GM18502 (cell line): Measurements from ENCODE around the gene CUBN.

Experiments used
- ATAC-seq: cut with Tn5 transposase; IDR thresholded peaks from one replicate; pipeline ENCODE4 v1.9.1; 2021; ENCODE audit warnings: mild to moderate bottlenecking; ENCODE audit not compliant: unreplicated experiment, poor library complexity

Gene CUBN

DNA sequence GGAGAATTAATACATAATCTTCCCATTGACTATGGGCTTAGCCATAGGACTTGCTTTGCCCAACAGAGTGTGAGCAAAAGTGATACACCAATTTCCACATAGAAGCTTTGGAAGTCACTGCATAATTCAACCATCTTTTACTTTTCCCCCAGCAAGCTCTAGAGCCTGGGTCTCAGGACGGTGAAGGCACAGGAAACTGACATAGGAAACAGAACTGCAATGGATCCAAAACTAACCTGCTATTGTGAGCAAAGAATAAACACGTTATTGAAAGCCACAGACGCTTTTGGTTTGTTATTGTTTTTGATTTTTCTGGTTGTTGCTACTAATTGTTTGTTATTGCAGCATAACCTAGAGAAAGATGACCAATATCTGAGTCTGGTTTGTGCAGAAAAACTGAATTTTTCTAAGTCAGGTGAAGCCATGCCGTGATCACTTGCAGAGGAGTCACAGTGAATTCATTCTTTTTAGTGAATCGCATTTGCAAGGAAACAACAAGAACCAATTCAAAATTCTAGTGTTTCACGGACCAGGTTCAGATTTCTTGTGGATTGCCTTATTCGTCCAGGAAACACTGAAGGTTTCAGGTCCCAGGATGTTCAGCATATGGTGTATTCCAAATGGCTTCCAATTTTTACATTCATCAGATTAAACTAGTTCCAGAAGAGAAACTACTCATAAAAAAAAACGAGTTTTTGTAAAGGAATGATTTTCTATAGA lies 52.8 kb downstream of the CUBN start:
- ATAC-seq: no peak

DNA sequence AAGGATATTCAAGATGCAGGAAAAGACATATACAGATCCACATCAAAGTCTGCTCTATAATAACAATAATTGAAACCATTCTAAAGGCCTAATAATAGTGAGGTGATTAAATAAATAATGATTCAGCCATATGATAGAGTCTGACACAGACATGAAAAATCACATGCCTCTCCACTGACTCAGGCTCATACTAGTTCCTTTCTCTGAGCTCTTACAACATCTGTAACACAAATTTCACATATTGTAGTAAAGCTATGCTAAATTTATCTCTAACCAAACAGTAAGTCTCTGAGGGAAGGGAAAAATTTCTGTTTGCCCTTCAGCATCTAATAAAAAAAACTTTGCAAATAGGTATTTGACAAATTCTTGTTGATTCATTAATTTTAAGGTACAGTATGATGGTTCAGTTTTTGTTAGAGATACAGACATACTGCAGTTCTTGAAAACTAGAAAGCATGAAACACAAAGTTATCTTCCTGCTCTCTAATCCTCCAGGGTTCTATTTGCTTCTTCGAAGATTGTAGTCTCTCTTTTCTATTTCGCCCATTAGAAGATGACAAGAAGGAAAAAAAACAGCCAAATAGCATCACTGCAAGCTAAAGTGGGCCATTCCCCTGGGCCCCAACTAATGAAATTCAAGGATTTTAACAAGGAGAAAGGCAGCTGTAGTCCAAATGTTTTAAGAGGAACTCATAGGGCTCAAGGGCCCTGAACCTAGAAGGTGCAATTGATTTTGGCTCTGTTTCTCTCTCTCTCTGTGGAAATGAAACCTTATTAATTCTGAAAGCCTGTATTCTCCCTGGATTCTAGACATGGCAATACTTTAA lies 53.9 kb downstream of the CUBN start:
- ATAC-seq: no peak

DNA sequence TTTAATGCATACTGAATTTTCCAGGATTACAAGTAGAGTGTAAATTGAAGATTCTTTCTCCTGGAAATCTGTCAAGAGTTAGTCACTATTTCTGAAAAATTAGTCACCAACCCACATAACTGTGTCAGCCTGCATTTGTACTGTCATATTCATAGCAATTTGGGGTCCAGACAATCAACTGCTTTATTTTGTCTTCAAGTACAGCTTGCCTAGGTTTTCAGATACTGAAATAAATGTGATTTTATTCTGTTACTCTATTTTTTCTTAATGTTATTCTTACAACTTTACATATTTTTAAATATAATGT lies 55.1 kb downstream of the CUBN start:
- no peak for ATAC-seq

DNA sequence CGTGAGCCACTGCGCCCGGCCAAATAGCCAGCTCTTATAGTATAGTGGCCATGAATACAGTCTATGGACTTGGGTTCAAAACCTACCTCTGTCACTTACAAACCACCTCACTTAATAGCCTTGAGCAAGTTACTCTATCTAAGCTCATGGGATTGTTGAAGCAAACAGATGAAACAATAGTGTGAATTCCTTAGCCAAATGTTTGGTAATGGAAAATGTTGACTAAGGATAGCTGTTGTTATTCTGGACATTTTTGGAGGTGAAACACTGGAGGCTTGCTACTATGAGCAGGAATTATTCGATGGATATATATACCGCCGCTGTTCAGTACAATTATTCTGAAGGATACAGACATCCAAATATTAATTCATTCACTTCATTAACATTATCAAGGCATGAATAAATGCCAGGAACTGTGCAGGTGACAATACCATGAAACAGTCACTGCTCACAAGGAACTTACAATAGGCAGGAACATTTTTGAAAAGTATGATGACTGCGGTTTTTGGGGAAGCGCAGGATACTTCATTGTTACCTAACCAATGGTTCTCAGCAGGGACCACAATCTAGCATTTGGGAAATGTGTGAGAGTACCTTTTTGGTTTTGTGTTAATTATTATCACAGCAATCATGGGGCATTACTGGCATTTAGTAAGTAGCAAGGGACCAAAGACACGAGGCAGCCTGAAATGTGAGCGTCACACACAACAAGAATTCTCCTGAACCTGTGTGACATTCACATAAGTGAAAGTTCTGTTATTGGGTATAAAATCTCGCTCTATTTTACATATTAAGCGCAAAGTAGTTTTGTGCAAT lies 55.7 kb downstream of the CUBN start:
- ATAC-seq: no peak

DNA sequence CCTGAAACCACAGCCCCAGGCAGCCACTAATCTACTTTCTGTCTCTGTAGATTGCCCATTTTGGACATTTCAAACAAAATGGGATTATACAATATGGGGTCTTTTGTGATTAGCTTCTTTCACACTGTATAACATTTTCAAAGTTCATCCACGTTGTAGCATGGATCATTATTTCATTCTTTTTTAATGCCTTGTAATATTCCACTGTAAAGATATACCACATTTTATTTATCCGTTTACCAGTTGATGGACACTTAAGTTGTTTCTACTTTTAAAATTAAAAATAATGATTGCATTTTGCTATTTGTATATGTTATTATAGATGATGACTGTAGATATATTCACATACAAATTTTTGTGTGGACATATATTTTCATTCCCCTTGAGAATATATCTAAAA lies 60.7 kb downstream of the CUBN start:
- no peak for ATAC-seq

DNA sequence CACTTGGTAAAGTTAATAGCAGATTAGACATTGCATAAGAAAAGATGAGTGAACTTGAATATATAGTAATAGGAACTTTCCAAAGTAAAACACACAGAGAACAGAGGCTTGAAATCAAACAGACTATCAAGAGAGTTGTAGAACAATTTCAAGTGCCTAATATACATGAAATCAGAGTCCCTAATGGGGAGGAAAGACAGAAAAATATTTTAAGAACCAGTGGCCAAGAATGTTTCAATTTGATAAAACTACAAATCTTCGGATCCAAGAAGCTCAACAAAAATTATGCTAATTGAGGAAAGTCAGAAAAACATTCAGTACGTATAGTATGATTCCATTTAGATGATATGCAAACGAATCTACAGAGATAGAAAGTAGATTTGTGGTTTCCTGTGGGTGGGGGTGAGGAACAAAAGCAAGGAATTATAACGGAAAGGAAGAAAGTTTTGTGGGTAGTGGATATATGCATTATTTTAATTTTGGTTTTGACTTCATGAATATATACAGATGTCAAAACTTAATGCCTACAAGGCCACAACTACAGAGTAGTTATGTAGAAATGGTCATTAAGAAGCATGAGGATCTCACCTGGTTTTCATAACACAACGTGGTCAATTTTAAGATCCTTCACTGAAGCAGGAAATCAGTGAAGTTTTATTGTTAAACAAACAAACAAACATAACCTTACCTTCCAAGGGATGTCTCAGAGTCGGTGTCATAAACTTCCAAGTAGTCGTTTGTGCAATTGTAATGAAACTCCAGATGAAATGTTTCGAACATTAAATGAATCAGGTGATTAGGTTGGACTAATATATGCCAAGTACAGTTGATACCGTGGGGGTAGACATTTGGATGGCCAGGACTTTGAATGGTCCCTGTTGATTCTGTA lies 62.0 kb downstream of the CUBN start:
- ATAC-seq: no peak

DNA sequence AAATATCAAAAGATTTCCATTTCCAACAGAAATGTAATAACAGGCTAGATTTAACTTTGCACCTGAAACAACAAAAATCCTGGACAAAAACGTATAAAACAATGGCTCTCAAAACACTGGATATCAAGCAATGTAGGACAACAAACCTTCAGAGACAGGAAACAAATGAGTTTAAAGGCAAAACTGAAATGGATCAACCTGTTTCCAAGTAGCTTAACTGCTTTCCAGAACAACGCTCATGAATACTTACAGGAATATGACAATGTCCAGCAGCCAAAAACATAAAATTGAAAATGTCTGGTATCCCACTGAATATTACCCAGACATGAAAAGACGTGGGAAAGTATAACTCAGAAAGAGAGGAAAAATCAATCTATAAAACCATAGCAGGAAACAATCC lies 62.8 kb downstream of the CUBN start:
- no peak for ATAC-seq

DNA sequence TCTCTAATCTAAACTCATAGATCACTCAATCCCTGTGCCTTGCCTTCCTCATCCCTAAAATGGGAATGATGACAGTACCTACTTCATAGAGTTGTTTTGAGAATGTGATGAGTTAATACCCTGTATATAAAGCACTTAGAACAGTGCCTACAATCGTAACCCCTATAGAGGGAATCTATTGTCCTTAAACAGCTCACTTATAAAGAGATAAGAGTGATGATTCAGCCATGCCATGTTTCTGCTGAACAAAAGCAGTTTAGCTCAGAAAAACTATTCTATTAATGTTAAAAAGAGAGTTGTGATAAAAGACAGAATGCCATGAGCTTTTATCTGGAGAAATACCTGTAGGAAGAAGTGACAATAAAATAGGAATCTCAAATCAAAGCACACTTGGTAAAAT lies 63.6 kb downstream of the CUBN start:
- no peak for ATAC-seq

DNA sequence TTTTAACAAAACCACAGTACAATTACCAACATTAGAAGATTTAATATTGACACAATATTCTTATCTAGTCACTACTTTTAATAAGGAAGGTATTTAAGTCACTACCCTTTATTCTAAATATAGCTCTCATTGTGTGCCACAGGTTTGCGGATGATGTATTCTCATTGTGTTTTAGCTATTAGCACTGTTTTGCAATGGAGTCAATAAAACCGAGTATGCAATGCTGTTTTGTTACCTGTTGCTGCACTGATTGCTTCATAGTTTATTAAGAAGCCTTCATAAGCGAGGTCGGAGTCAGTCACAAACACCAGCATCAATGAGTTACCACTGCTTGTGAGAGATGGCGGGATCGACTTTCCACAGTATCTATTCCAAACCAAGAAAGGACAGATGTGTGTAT lies 64.3 kb downstream of the CUBN start:
- ATAC-seq: no peak

DNA sequence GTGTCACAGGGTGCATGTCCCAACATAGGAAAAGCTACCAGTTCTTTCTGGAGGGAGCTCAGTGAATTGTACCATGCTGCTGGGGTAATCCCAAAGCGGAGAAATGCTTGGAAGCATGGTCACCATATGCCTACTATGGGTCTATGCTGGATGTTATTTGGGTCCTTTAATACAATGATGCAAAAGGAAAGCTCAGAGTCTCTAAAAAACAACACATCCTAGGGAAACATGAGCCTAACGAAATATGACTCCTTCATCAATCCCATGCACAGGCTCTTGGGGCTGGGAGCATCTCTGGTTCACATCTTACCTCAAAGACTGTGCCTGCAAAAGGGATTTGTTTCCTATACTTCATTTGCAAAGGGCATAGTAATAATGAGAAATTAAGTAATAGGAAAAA lies 65.2 kb downstream of the CUBN start:
- no peak for ATAC-seq

DNA sequence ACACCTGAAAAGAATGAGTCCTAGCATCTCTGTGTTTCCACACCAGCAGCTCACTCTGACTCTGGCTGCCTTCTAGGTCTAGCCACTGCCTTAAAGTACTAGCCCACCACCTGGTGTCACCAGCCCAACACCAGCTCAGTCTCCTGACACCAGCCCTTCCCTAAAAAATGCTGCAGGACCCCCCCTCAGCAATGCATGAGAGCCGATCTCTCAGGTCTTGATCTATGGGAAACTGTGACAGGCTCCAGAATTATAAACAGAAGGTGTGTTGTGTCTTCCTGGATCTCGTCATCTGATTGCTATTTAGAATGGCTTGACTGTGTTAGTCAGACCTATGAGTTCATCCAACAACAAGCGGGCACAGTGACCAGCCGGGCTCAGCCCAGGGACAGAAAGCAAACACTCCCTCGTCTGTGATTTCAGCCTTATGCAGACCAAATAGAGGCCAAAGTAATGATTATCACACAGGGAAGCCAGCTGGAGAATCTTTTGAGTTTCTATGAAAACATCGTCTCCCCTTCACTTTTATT lies 66.6 kb downstream of the CUBN start:
- no peak for ATAC-seq

DNA sequence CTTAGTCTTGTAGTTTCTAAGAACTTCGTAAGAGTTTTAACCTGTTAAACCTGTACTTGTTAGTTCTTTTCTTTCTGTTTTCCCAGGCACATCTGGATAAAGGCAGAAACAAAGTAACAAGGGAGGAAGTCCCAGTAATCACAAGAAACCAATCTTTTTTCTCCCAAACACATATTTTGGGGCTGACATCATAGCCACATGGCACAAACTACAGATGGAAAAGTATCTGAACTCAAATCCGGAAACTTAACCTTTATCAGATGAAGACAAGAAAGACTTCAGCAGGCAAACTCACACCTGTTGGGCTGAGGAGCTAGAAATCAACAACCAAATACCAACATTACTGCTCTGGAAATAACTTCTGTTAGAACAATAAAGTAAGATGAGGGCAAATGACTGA lies 67.1 kb downstream of the CUBN start:
- no peak for ATAC-seq

DNA sequence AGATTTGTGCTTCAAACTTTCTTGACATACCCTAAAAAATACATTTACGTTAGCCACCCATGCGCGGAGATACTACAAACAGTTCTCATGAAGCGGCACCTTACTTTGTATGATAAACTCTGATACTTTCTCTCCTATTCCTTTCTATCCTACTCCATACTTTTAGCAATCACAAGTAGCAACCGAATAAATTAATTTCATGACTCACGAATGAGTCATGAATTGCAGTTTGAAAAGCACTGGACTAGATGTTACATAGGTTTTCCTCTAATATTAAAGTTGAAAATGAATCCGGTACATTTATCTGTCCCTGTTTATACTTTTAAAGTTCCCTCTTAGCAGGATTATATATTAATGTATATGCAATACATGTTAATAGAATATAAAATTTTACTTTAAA lies 67.6 kb downstream of the CUBN start:
- no peak for ATAC-seq

DNA sequence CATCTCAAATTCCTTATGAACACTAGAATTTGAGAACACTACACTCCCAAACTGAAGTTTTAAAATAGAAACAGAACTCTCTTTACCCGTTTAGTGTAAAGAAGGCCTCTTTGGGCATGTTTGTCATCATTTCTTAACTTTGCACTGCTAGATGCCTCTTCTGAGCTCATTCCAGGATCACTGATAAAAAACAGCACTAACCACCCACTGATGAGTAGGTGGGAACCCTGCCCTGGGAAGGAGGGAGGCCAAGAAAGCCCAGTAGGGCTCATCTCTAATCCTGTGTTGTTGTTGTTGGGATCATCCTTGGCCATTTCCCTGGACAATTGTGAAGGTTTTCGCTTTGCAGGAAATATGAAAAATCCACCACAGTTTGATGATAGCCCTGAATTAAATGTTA lies 68.2 kb downstream of the CUBN start:
- no peak for ATAC-seq

DNA sequence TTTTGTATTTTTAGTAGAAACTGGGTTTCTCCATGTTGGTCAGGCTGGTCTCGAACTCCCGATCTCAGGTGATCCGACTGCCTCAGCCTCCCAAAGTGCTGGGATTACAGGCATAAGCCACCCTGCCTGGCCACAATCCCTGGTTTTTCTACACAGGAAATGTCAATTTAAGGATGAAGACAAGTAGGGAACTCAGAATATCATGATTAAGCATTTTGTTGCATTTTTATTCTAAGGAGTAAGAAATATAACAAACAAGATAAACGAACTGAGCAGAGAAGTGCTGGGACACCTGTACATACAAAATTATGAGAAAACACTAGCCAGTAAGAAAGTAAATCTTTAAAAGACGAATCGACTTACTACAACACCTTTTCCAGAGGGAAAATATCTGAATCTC lies 69.3 kb downstream of the CUBN start:
- ATAC-seq: no peak

DNA sequence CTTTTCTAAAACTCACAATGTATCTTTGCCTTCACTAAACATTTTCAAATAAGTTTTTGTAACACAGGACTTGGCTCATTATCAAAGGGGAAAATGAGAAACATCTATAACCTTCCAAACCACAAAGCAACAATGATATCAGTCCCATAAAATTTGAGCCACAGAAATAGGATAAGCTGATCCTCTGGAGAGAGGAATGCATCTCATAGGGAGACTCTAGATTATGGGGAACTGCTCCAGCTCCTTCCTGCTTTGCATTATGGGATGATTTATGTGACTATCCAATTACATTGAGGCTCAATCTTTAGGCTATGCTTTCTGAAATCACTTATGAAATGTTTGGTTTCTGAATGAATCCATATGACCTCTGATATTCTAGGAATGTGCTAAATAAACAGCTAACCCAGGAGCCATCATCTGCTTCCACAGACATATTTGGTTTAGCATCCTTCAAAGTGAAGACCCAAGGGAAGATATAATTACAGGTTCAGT lies 70.4 kb downstream of the CUBN start:
- ATAC-seq: no peak

DNA sequence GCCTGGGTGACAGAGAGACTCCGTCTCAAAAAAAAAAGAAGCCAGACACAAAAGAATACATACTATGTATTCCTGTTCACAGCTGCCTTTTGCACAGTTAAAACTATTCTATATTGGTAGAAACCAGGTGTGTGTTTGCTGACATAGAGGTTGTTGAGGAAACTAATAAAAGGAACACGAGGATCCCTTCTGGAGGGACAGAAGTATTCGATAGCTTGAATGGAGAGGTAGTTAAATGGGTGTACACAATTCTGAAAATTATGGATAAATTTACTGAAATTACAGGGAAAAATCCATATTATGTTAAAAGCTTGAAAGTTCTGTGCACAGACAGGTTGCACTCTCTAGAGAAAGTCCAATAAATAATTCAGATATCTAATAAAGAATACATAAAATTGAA lies 71.5 kb downstream of the CUBN start:
- no peak for ATAC-seq

DNA sequence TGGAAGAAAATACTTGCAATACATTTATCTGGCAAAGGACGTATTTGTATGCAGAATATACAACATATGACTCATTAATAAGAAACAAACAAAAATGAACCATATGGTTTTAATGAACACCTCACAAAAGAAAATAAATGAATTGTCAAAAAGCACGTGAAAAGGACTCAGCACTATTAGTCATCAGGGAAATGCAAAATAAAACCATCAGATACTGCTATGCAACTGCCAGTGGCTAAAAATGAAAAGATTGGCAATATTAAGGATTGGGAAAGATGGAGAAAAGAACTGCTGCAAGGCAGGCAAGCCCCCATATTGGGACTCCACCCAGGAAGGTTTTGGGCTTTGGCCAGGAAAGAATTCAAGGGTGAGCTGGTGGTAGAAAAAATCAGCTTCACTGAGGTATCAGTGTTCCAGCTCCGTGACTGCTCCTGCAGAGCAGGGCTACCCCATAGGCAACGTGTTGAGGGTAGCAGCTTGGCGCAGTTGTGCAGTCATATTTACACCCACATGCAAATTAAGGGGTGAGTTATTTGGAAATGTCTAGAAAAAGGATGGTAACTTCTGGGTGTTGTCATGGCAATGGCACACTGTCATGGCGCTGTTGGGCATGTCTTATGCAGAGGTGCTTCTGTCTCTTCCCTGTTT lies 72.7 kb downstream of the CUBN start:
- ATAC-seq: no peak

DNA sequence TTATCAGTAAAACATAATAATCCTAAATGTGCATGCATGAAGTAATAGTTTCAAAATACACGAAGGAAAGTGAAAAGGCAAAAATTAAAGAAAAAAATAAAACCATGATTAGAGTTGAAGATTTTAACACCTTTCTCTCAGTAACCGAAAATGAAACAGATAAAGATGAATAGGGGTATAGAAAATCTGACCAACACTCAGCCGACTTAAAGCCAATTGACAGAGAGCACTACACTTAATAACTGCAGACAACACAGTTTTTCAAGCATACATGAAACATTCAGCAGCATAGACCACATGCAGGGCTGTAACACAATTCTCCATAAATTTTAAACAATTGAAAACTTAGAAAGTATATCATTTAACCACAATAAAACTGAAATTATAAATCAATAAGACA lies 76.1 kb downstream of the CUBN start:
- no peak for ATAC-seq
